Activated CD4-positive, CD25-positive, alpha-beta regulatory T cell treated with anti-CD3 and anti-CD28 coated beads, Interleukin-2, amount 50 U/mL, for 16 hours (primary cell): ENCODE results near the gene F8A1.
"Not testable (repeated sequence)": the region's sequence is repeated elsewhere in the genome, so short reads cannot be mapped to it uniquely, and the experiment has no call there.

ENCODE experiments used
- DNase-seq: peaks from one replicate; pipeline ENCODE4 v3.0.0-alpha.2; 2020; ENCODE audit warnings: low read depth, low spot score

F8A1 gene

GRCh38 chrX:154886069-154886788 lies at the start of gene F8A1:
F8A1 (plus strand) TSS chrX:154886355; CDS start chrX:154886375, 20 bp downstream.
- DNase-seq: peak; percentile 2

GRCh38 chrX:154840856-154841255 lies 45.3 kb upstream of the F8A1 start:
- DNase-seq: no peak

GRCh38 chrX:154850957-154851611 lies 35.1 kb upstream of the F8A1 start:
- no peak for DNase-seq

GRCh38 chrX:154855256-154855655 lies 30.9 kb upstream of the F8A1 start:
- no peak for DNase-seq

- not testable (repeated sequence) for DNase-seq
Measured at GRCh38 chrX:154868522-154868921, 17.6 kb upstream of the F8A1 start.

- DNase-seq: no peak
Measured at GRCh38 chrX:154873329-154873728, 12.8 kb upstream of the F8A1 start.

- not testable (repeated sequence) for DNase-seq
Measured at GRCh38 chrX:154884069-154884468, 2.1 kb upstream of the F8A1 start.

GRCh38 chrX:154885057-154885456 lies 1.1 kb upstream of the F8A1 start:
- not testable (repeated sequence) for DNase-seq

- DNase-seq: not testable (repeated sequence)
Measured at GRCh38 chrX:154885549-154885948, 606 bp upstream of the F8A1 start.

GRCh38 chrX:154886789-154887221 lies 650 bp downstream of the F8A1 start:
- not testable (repeated sequence) for DNase-seq

GRCh38 chrX:154890990-154891639 lies 5.0 kb downstream of the F8A1 start:
- no peak for DNase-seq

GRCh38 chrX:154892296-154892695 lies 6.1 kb downstream of the F8A1 start:
- DNase-seq: no peak

- no peak for DNase-seq
Measured at GRCh38 chrX:154900323-154900722, 14.2 kb downstream of the F8A1 start.

GRCh38 chrX:154902408-154902807 lies 16.3 kb downstream of the F8A1 start:
- DNase-seq: no peak

- DNase-seq: no peak
Measured at GRCh38 chrX:154908821-154909220, 22.7 kb downstream of the F8A1 start.

- DNase-seq: not testable (repeated sequence)
Measured at GRCh38 chrX:154910048-154910447, 23.9 kb downstream of the F8A1 start.

GRCh38 chrX:154910528-154910927 lies 24.4 kb downstream of the F8A1 start:
- not testable (repeated sequence) for DNase-seq

GRCh38 chrX:154914052-154914451 lies 27.9 kb downstream of the F8A1 start:
- DNase-seq: no peak

- DNase-seq: no peak
Measured at GRCh38 chrX:154918060-154918483, 31.9 kb downstream of the F8A1 start.

GRCh38 chrX:154924771-154925170 lies 38.6 kb downstream of the F8A1 start:
- not testable (repeated sequence) for DNase-seq
